Measurements from ENCODE around the gene NGRN. TPM values are rescaled to one million over a fixed set of nuclear protein-coding genes. Genes with fewer than 3 reads are reported as not detected.
A peak's percentile ranks its signal among the peaks of the same experiment; 100 is the strongest.

NGRN gene
- polyA plus RNA-seq, 1 donor: 76.1 TPM

GRCh38 chr15:90233387-90234095 lies 31.9 kb upstream of the NGRN start, which contains the start of gene CIB1:
CIB1 (minus strand) TSS chr15:90233941; CDS start chr15:90233885, 56 bp downstream.
- peak; percentile 91 to 96 for DNase-seq
- Histone ChIP-seq H3K27me3 (ENCODE audit: control insufficient read depth, insufficient read depth, low read length) (no peaks in the 10 kb centered on the region), H3K4me3 (ENCODE audit: low read length) (peak within 1 kb of the TSS; percentile 85), H3K36me3 (ENCODE audit: control insufficient read depth, insufficient read depth, low read length) (peaks cover 42% of the 10 kb centered on the region), H3K4me1 (ENCODE audit: control insufficient read depth, insufficient read depth, low read length) (peaks cover 31% of the 10 kb centered on the region), H3K9me3 (ENCODE audit: control insufficient read depth, low read depth, low read length) (no peaks in the 10 kb centered on the region), H3K27ac (ENCODE audit: low read length) (peak within 1 kb of the TSS; percentile 97)
- no CpG with 5 or more reads among the region's 63 CpGs for WGBS (ENCODE audit: insufficient coverage, low lambda C conversion rate)

- H3K27me3 ChIP-seq (ENCODE audit: control insufficient read depth, insufficient read depth, low read length): no peaks in the 10 kb centered on the region
- H3K9me3 ChIP-seq (ENCODE audit: control insufficient read depth, low read depth, low read length): no peaks in the 10 kb centered on the region
- peak within 1 kb of the TSS; percentile 97 for H3K27ac ChIP-seq (ENCODE audit: low read length)
- WGBS (ENCODE audit: insufficient coverage, low lambda C conversion rate): 65% methylated on average over 2 of the region's 49 CpGs
- H3K36me3 ChIP-seq (ENCODE audit: control insufficient read depth, insufficient read depth, low read length): peaks cover 38% of the 10 kb centered on the region
- DNase-seq: peak in 1 of 2 donors; percentile 99
- H3K4me3 ChIP-seq (ENCODE audit: low read length): peak within 1 kb of the TSS; percentile 85
- peaks cover 31% of the 10 kb centered on the region for H3K4me1 ChIP-seq (ENCODE audit: control insufficient read depth, insufficient read depth, low read length)
Observed at GRCh38 chr15:90234096-90234988, 31.1 kb upstream of the NGRN start, which contains the start of gene GDPGP1. GDPGP1 (plus strand) TSS chr15:90234209; CDS start chr15:90240909, 6,700 bp downstream.

GRCh38 chr15:90239371-90239770 lies 26.1 kb upstream of the NGRN start:
- Histone ChIP-seq H3K9me3 (ENCODE audit: control insufficient read depth, low read depth, low read length) (no peaks in the 10 kb centered on the region), H3K36me3 (ENCODE audit: control insufficient read depth, insufficient read depth, low read length) (peaks cover 28% of the 10 kb centered on the region), H3K4me1 (ENCODE audit: control insufficient read depth, insufficient read depth, low read length) (peaks cover 7% of the 10 kb centered on the region), H3K4me3 (ENCODE audit: low read length) (no peak overlapping the region), H3K27me3 (ENCODE audit: control insufficient read depth, insufficient read depth, low read length) (no peaks in the 10 kb centered on the region), H3K27ac (ENCODE audit: low read length) (no peak overlapping the region)
- DNase-seq: no peak
- no CpG with 5 or more reads among the region's 3 CpGs for WGBS (ENCODE audit: insufficient coverage, low lambda C conversion rate)

- no peaks in the 10 kb centered on the region for H3K9me3 ChIP-seq (ENCODE audit: control insufficient read depth, low read depth, low read length)
- H3K27ac ChIP-seq (ENCODE audit: low read length): no peak overlapping the region
- H3K36me3 ChIP-seq (ENCODE audit: control insufficient read depth, insufficient read depth, low read length): peaks cover 28% of the 10 kb centered on the region
- H3K27me3 ChIP-seq (ENCODE audit: control insufficient read depth, insufficient read depth, low read length): no peaks in the 10 kb centered on the region
- H3K4me3 ChIP-seq (ENCODE audit: low read length): no peak overlapping the region
- no peak for DNase-seq
- no peaks in the 10 kb centered on the region for H3K4me1 ChIP-seq (ENCODE audit: control insufficient read depth, insufficient read depth, low read length)
- no CpG with 5 or more reads among the region's 8 CpGs for WGBS (ENCODE audit: insufficient coverage, low lambda C conversion rate)
Observed at GRCh38 chr15:90240856-90241255, 24.6 kb upstream of the NGRN start.

- H3K36me3 ChIP-seq (ENCODE audit: control insufficient read depth, insufficient read depth, low read length): peaks cover 26% of the 10 kb centered on the region
- H3K9me3 ChIP-seq (ENCODE audit: control insufficient read depth, low read depth, low read length): no peaks in the 10 kb centered on the region
- DNase-seq: no peak
- no peaks in the 10 kb centered on the region for H3K4me1 ChIP-seq (ENCODE audit: control insufficient read depth, insufficient read depth, low read length)
- 100% methylated on average over 1 of the region's 22 CpGs for WGBS (ENCODE audit: insufficient coverage, low lambda C conversion rate)
- no peak overlapping the region for H3K27ac ChIP-seq (ENCODE audit: low read length)
- no peaks in the 10 kb centered on the region for H3K27me3 ChIP-seq (ENCODE audit: control insufficient read depth, insufficient read depth, low read length)
- H3K4me3 ChIP-seq (ENCODE audit: low read length): no peak overlapping the region
Observed at GRCh38 chr15:90241343-90242192, 23.9 kb upstream of the NGRN start.

GRCh38 chr15:90243943-90244639 lies 21.4 kb upstream of the NGRN start:
- Histone ChIP-seq H3K27me3 (ENCODE audit: control insufficient read depth, insufficient read depth, low read length) (no peaks in the 10 kb centered on the region), H3K4me3 (ENCODE audit: low read length) (no peak overlapping the region), H3K4me1 (ENCODE audit: control insufficient read depth, insufficient read depth, low read length) (peaks cover 3% of the 10 kb centered on the region), H3K36me3 (ENCODE audit: control insufficient read depth, insufficient read depth, low read length) (peaks cover 18% of the 10 kb centered on the region), H3K9me3 (ENCODE audit: control insufficient read depth, low read depth, low read length) (no peaks in the 10 kb centered on the region), H3K27ac (ENCODE audit: low read length) (no peak overlapping the region)
- no peak for DNase-seq
- WGBS (ENCODE audit: insufficient coverage, low lambda C conversion rate): 80% methylated on average over 1 of the region's 10 CpGs

GRCh38 chr15:90248789-90249202 lies 16.7 kb upstream of the NGRN start:
- Histone ChIP-seq H3K9me3 (ENCODE audit: control insufficient read depth, low read depth, low read length) (no peaks in the 10 kb centered on the region), H3K4me3 (ENCODE audit: low read length) (peak overlapping the region; percentile 82), H3K36me3 (ENCODE audit: control insufficient read depth, insufficient read depth, low read length) (no peaks in the 10 kb centered on the region), H3K4me1 (ENCODE audit: control insufficient read depth, insufficient read depth, low read length) (peaks cover 3% of the 10 kb centered on the region), H3K27ac (ENCODE audit: low read length) (no peak overlapping the region), H3K27me3 (ENCODE audit: control insufficient read depth, insufficient read depth, low read length) (no peaks in the 10 kb centered on the region)
- WGBS (ENCODE audit: insufficient coverage, low lambda C conversion rate): no CpG with 5 or more reads among the region's 6 CpGs
- no peak for DNase-seq

- Histone ChIP-seq H3K9me3 (ENCODE audit: control insufficient read depth, low read depth, low read length) (no peaks in the 10 kb centered on the region), H3K4me3 (ENCODE audit: low read length) (peak within 1 kb of the TSS; percentile 82), H3K4me1 (ENCODE audit: control insufficient read depth, insufficient read depth, low read length) (peaks cover 3% of the 10 kb centered on the region), H3K36me3 (ENCODE audit: control insufficient read depth, insufficient read depth, low read length) (no peaks in the 10 kb centered on the region), H3K27me3 (ENCODE audit: control insufficient read depth, insufficient read depth, low read length) (no peaks in the 10 kb centered on the region), H3K27ac (ENCODE audit: low read length) (peak within 1 kb of the TSS; percentile 48)
- peak; percentile 93 to 94 for DNase-seq
- WGBS (ENCODE audit: insufficient coverage, low lambda C conversion rate): no CpG with 5 or more reads among the region's 44 CpGs
Observed at GRCh38 chr15:90249203-90249863, 16.1 kb upstream of the NGRN start, which contains the start of gene TTLL13. TTLL13 (plus strand) TSS chr15:90249556; CDS start chr15:90250631, 1,075 bp downstream.

- no peaks in the 10 kb centered on the region for H3K4me1 ChIP-seq (ENCODE audit: control insufficient read depth, insufficient read depth, low read length)
- H3K4me3 ChIP-seq (ENCODE audit: low read length): no peak overlapping the region
- no peaks in the 10 kb centered on the region for H3K27me3 ChIP-seq (ENCODE audit: control insufficient read depth, insufficient read depth, low read length)
- WGBS (ENCODE audit: insufficient coverage, low lambda C conversion rate): no CpG with 5 or more reads among the region's 7 CpGs
- H3K36me3 ChIP-seq (ENCODE audit: control insufficient read depth, insufficient read depth, low read length): no peaks in the 10 kb centered on the region
- H3K27ac ChIP-seq (ENCODE audit: low read length): no peak overlapping the region
- no peak for DNase-seq
- no peaks in the 10 kb centered on the region for H3K9me3 ChIP-seq (ENCODE audit: control insufficient read depth, low read depth, low read length)
Observed at GRCh38 chr15:90257776-90258175, 7.7 kb upstream of the NGRN start.
